Neuronal stem cell (in vitro differentiated cells): Measurements from ENCODE around the gene CD79B.
"Not testable (repeated sequence)": the region's sequence is repeated elsewhere in the genome, so short reads cannot be mapped to it uniquely, and the experiment has no call there.

Experiments
- DNase-seq: peaks from one replicate; pipeline ENCODE4 v3.0.0-alpha.2; 2013; ENCODE audit warnings: low spot score
- H2AFZ ChIP-seq: one replicate; pipeline ENCODE4 v1.6.1; 2013; ENCODE audit warnings: mild to moderate bottlenecking, low read length, inconsistent platforms
- H2AK5ac ChIP-seq: 2 replicates; pipeline ENCODE4 v1.6.1; 2013; ENCODE audit warnings: low read depth, mild to moderate bottlenecking, inconsistent platforms, low read length, moderate library complexity, mixed read lengths
- H2BK120ac ChIP-seq: 2 replicates; pipeline ENCODE4 v1.6.1; 2013; ENCODE audit warnings: low read depth, mild to moderate bottlenecking, inconsistent platforms, low read length, moderate library complexity, mixed read lengths
- H2BK12ac ChIP-seq: one replicate; pipeline ENCODE4 v1.6.1; 2013; ENCODE audit warnings: low read length, inconsistent platforms
- H2BK15ac ChIP-seq: 2 replicates; pipeline ENCODE4 v1.6.1; 2013; ENCODE audit warnings: mild to moderate bottlenecking, low read length, inconsistent platforms, mixed read lengths
- H2BK5ac ChIP-seq: one replicate; pipeline ENCODE4 v1.6.1; 2013; ENCODE audit warnings: inconsistent platforms, mild to moderate bottlenecking, low read length, moderate library complexity
- H3K14ac ChIP-seq: one replicate; pipeline ENCODE4 v1.6.1; 2013; ENCODE audit warnings: low read length, inconsistent platforms
- H3K18ac ChIP-seq: 2 replicates; pipeline ENCODE4 v1.6.1; 2013; ENCODE audit warnings: low read length, inconsistent platforms
- H3K23ac ChIP-seq: 2 replicates; pipeline ENCODE4 v1.6.1; 2013; ENCODE audit warnings: low read depth, mild to moderate bottlenecking, mixed read lengths, low read length, inconsistent platforms; ENCODE audit not compliant: poor library complexity
- H3K27ac ChIP-seq: replicated peaks from 3 replicates; pipeline ENCODE4 v1.5.1; 2013; ENCODE audit warnings: low read length, inconsistent platforms
- H3K27me3 ChIP-seq, 3 experiments: 2 replicates each; pipeline ENCODE4 v1.6.1; 2013; ENCODE audit warnings: low read length in 3 of 3, mild to moderate bottlenecking in 2 of 3, inconsistent platforms in 1 of 3, low read depth in 1 of 3, mixed read lengths in 1 of 3, moderate library complexity in 1 of 3; ENCODE audit not compliant: control insufficient read depth in 3 of 3, insufficient read depth in 3 of 3
- H3K36me3 ChIP-seq, 2 donors: replicated peaks in 1 of 2; 2 replicates each; pipeline ENCODE4 v1.6.1; 2013; ENCODE audit warnings: low read length in 2 of 2; ENCODE audit not compliant: control insufficient read depth in 2 of 2, insufficient read depth in 2 of 2
- H3K4ac ChIP-seq: 2 replicates; pipeline ENCODE4 v1.6.1; 2013; ENCODE audit warnings: inconsistent platforms, mild to moderate bottlenecking, low read length, moderate library complexity
- H3K4me1 ChIP-seq, 2 donors: 1 replicate in 1 of 2; 2 replicates in 1 of 2; pipeline ENCODE4 v1.6.1; 2013; ENCODE audit warnings: low read length in 2 of 2, low read depth in 1 of 2; ENCODE audit not compliant: control insufficient read depth in 2 of 2, insufficient read depth in 1 of 2
- H3K4me2 ChIP-seq: one replicate; pipeline ENCODE4 v1.6.1; 2013; ENCODE audit warnings: mild to moderate bottlenecking, low read length, inconsistent platforms; ENCODE audit not compliant: insufficient read depth, poor library complexity, severe bottlenecking
- H3K4me3 ChIP-seq, 2 donors: 2 replicates each; pipeline ENCODE4 v1.5.1; 2013; ENCODE audit warnings: low read length in 2 of 2, mild to moderate bottlenecking in 2 of 2, inconsistent platforms in 1 of 2, moderate library complexity in 1 of 2
- H3K79me1 ChIP-seq: one replicate; pipeline ENCODE4 v1.6.1; 2013; ENCODE audit warnings: low read depth, mild to moderate bottlenecking, inconsistent platforms, low read length, moderate library complexity
- H3K9ac ChIP-seq: one replicate; pipeline ENCODE4 v1.6.1; 2013; ENCODE audit warnings: mild to moderate bottlenecking, low read depth, low read length, inconsistent platforms; ENCODE audit not compliant: poor library complexity
- H3K9me3 ChIP-seq, 2 donors: replicated peaks in 1 of 2; 2 replicates each; pipeline versions ENCODE3 to v1.6.1; 2013; ENCODE audit warnings: low read length in 2 of 2, mild to moderate bottlenecking in 2 of 2, inconsistent platforms in 1 of 2, low read depth in 1 of 2, mixed read lengths in 1 of 2, moderate library complexity in 1 of 2; ENCODE audit not compliant: control insufficient read depth in 2 of 2, insufficient read depth in 1 of 2
- H4K8ac ChIP-seq: one replicate; pipeline ENCODE4 v1.6.1; 2013; ENCODE audit warnings: low read depth, mild to moderate bottlenecking, inconsistent platforms, low read length, moderate library complexity
- H4K91ac ChIP-seq: one replicate; pipeline ENCODE4 v1.6.1; 2013; ENCODE audit warnings: low read length, low read depth, mild to moderate bottlenecking, inconsistent platforms; ENCODE audit not compliant: poor library complexity
- WGBS, 2 donors: extraction: QIAGEN DNeasy Blood & Tissue Kit; methylation state at CpG; one replicate each; pipeline ENCODE4 v1.1.7; 2013; ENCODE audit warnings: missing lambda C conversion rate in 2 of 2, mixed read lengths in 1 of 2; ENCODE audit not compliant: insufficient read length in 2 of 2, insufficient replicate concordance in 1 of 2; ENCODE audit errors: extremely low coverage in 2 of 2; 5-methylcytosine and 5-hydroxymethylcytosine counted together

Gene CD79B

DNA sequence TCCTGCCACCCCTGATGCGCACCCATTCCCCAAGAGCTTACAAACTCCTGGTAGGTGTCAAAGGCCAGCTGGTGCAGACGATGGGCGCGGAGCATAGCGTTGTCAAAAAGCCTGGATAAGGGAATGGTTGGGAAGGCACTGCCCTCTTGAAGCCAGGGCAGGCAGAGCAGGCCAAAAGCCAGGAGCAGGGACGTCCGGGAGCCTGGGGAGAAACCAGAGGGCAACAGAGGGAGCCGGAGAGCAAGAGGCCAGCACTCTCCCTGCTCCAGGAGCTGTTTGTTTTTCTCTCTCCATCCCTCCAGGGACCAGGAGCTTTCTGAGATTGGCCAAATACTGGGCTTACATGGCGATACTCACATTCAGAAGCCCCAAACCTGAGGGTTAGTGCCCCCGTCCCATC lies 13.8 kb downstream of the CD79B start:
- no peaks in the 10 kb centered on the region for H3K79me1 ChIP-seq
- H3K36me3 ChIP-seq = no peaks in the 10 kb centered on the region
- H3K4me1 ChIP-seq = peaks cover 0 to 3% of the 10 kb centered on the region in 2 donors
- H3K4me3 ChIP-seq = no peak overlapping the region
- H3K27ac ChIP-seq = no peak overlapping the region
- H2BK12ac ChIP-seq = no peak overlapping the region
- DNase-seq = no peak
- H2BK120ac ChIP-seq = no peak overlapping the region
- H4K8ac ChIP-seq = no peak overlapping the region
- H3K23ac ChIP-seq = no peak overlapping the region
- no peak overlapping the region for H3K18ac ChIP-seq
- H3K4ac ChIP-seq = no peak overlapping the region
- H3K9me3 ChIP-seq = no peaks in the 10 kb centered on the region
- no peak overlapping the region for H3K4me2 ChIP-seq
- no peak overlapping the region for H2AFZ ChIP-seq
- WGBS, 2 donors = no CpG with 5 or more reads among the region's 10 CpGs
- no peak overlapping the region for H4K91ac ChIP-seq
- no peak overlapping the region for H3K14ac ChIP-seq
- H3K27me3 ChIP-seq = no peaks in the 10 kb centered on the region
- H3K9ac ChIP-seq = no peak overlapping the region
- no peak overlapping the region for H2AK5ac ChIP-seq
- no peak overlapping the region for H2BK15ac ChIP-seq
- no peak overlapping the region for H2BK5ac ChIP-seq

- H2BK120ac ChIP-seq = no peak overlapping the region
Observed at GRCh38 chr17:63917646-63918045, 14.5 kb downstream of the CD79B start.

GRCh38 chr17:63917206-63917605 lies 14.9 kb downstream of the CD79B start:
- H2BK120ac ChIP-seq, H3K14ac ChIP-seq, H3K27me3 ChIP-seq, H4K91ac ChIP-seq, H3K9ac ChIP-seq, H2BK15ac ChIP-seq, H3K79me1 ChIP-seq, H4K8ac ChIP-seq, H3K36me3 ChIP-seq, H3K18ac ChIP-seq, H3K4ac ChIP-seq, H2BK5ac ChIP-seq, H3K9me3 ChIP-seq, H2BK12ac ChIP-seq, H3K4me2 ChIP-seq, H3K27ac ChIP-seq, H2AFZ ChIP-seq, H3K4me3 ChIP-seq, H2AK5ac ChIP-seq, DNase-seq, H3K23ac ChIP-seq, H3K4me1 ChIP-seq: not testable (repeated sequence)
- WGBS, 2 donors = no CpG with 5 or more reads among the region's 11 CpGs

More at GRCh38 chr17:63917646-63918045, 14.5 kb downstream of the CD79B start:
- WGBS, 2 donors = no CpG with 5 or more reads among the region's 13 CpGs
- H4K8ac ChIP-seq = no peak overlapping the region
- no peak overlapping the region for H2BK5ac ChIP-seq
- no peak overlapping the region for H3K27ac ChIP-seq
- no peak for DNase-seq
- no peaks in the 10 kb centered on the region for H3K27me3 ChIP-seq
- no peak overlapping the region for H3K23ac ChIP-seq
- H3K18ac ChIP-seq = peak overlapping the region; percentile 41
- no peaks in the 10 kb centered on the region for H3K79me1 ChIP-seq
- no peak overlapping the region for H3K14ac ChIP-seq
- H3K4me2 ChIP-seq = no peak overlapping the region
- no peak overlapping the region for H2BK12ac ChIP-seq
- H3K9ac ChIP-seq = no peak overlapping the region
- no peaks in the 10 kb centered on the region for H3K36me3 ChIP-seq
- no peaks in the 10 kb centered on the region for H3K9me3 ChIP-seq
- peaks cover 0 to 3% of the 10 kb centered on the region in 2 donors for H3K4me1 ChIP-seq
- peak overlapping the region; percentile 68 for H2AK5ac ChIP-seq
- H2BK15ac ChIP-seq = no peak overlapping the region
- no peak overlapping the region for H4K91ac ChIP-seq
- H3K4ac ChIP-seq = no peak overlapping the region
- no peak overlapping the region for H2AFZ ChIP-seq
- no peak overlapping the region for H3K4me3 ChIP-seq

DNA sequence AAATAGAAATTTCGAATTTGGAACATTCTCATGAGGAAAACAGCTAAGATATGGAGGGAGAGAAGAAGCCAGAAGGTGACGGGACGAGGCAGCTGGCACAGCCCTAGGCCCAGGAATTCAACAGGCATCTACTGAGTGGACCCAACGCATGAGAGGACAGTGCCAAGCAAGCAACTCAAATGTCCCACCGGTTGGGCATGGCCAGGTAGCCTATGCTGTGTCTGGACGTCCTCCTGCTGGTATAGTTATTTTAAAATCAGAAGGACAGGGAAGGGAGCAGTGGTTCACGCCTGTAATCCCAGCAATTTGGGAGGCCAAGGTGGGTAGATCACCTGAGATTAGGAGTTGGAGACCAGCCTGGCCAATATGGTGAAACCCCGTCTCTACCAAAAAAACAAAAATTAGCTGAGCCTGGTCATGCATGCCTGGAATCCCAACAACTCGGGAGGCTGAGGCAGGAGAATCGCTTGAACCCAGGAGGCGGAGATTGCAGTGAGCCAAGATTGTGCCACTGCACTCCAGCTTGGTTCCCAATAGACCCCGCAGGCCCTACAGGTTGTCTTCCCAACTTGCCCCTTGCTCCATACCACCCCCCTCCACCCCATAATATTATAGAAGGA lies 15.5 kb downstream of the CD79B start:
- Histone ChIP-seq H4K8ac (no peak overlapping the region), H3K4me1 (peaks cover 0 to 3% of the 10 kb centered on the region in 2 donors), H3K4me2 (no peak overlapping the region), H2BK15ac (no peak overlapping the region), H4K91ac (no peak overlapping the region), H3K4ac (no peak overlapping the region), H2AFZ (no peak overlapping the region), H3K9me3 (no peaks in the 10 kb centered on the region), H3K27ac (no peak overlapping the region), H3K9ac (no peak overlapping the region), H2AK5ac (no peak overlapping the region), H2BK12ac (no peak overlapping the region), H3K18ac (peak overlapping the region; percentile 28), H3K23ac (no peak overlapping the region), H3K27me3 (no peaks in the 10 kb centered on the region), H2BK5ac (no peak overlapping the region), H2BK120ac (no peak overlapping the region), H3K14ac (no peak overlapping the region), H3K36me3 (no peaks in the 10 kb centered on the region), H3K4me3 (no peak overlapping the region), H3K79me1 (no peaks in the 10 kb centered on the region)
- no peak for DNase-seq
- WGBS, 2 donors = no CpG with 5 or more reads among the region's 12 CpGs
